GM18868 (cell line): ENCODE results near the gene IQCK.
"Not testable (repeated sequence)": the region's sequence is repeated elsewhere in the genome, so short reads cannot be mapped to it uniquely, and the experiment has no call there.

Experiments used
- ATAC-seq: cut with Tn5 transposase; IDR thresholded peaks from one replicate; pipeline ENCODE4 v1.9.1; 2021; ENCODE audit warnings: mild to moderate bottlenecking, moderate library complexity; ENCODE audit not compliant: unreplicated experiment

IQCK gene

DNA sequence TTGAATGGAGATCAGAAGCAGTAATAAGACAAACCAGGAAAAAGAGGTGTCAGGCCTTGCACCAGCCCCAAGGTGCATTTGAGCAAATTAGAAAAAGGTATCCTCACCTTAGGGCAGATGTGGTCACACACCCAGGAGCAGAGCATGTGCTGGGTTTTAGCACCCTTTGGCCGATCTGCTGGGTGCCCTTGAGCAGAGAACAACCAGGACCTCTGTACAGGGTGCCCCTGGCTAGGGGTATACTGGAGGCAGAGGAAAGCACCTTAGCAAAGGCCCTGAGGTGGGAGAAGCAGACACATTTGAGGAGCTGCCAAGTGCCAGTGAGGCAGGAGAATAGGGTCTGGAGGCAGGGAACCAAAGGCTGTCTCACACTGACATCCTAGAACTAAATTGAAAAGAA lies 67.0 kb downstream of the IQCK start:
- ATAC-seq: no peak

DNA sequence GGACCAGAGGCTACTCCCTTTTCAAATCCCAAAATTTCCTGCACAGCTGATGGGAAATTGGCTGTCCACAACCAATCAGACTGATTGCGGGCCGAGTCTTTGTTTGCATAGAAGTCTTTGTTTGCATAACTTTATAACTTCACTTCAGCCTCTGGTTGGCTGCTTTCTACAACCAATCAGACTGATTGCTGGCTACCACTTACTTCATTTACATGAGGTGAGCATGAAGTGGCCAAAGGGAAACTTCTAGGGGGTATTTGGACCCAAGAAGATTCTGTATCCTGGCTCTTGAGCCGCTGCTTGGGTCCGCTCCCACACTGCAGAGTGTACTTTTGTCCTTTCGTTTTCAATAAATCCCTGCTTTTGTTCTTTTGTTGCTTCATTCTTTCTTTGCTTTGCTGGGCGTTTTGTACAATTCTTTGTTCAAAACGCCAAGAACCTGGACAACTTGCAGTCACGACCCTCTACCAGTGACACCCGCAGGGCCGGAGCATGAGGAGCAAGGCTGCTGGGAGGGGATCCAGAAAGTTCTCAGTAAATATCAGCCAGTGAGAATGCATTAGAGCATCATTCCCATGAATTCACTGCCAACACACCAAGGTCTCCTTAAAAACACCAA lies 67.5 kb downstream of the IQCK start:
- ATAC-seq: no peak

DNA sequence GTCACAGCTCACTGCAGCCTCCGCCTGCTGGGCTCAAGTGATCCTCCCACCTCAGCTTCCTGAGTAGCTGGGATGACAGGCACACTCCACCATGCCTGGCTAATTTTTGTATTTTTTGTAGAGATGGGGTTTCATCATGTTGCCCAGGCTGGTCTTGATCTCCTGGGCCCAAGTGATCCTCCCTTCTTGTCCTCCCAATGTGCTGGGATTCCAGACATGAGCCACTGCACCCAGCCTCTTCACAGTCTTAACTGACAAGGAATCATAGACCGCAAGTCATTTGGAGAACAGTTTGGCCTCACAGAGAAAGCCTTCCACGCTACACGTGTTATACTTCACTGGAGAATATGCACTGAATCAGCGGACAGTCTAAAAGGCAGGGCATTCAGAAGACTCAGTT lies 83.3 kb downstream of the IQCK start:
- not testable (repeated sequence) for ATAC-seq

DNA sequence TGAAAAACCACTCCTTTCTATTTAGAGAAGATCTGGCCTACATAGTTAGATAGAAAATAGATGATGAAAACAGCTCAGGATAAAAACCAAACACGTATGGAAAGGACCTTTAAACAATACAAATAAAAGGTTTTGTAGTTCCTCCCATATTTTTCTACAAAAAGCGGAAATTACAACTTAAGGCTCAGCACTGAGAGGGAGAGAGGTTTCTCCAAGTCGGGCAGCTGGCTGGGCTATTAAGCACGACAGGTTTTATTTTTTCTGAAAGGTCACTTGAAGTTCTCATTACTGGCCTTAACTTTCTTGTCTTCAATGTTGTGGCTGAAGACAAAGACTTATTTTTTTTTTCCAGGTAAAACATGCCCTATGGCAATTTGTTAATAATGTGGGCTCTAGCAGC lies 83.8 kb downstream of the IQCK start:
- ATAC-seq: not testable (repeated sequence)

DNA sequence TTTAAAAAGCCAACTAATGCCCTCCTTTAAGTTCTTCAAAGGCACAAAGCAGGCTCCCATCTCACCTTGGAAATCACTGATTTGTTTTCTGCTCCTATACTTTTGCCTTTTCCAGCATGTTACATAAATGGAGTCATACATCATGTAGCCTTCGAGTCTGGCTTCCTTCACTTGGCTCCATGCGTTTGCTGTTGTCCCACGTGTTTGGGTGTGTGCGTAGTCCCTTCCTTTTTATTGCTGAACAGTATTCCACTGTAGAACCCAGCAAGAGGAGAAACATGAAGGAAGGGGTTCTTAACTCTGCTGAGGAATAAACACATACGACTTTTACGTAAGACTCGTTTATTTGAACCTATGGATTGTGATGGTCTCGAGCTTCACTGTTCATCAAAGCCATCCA lies 84.5 kb downstream of the IQCK start:
- no peak for ATAC-seq

DNA sequence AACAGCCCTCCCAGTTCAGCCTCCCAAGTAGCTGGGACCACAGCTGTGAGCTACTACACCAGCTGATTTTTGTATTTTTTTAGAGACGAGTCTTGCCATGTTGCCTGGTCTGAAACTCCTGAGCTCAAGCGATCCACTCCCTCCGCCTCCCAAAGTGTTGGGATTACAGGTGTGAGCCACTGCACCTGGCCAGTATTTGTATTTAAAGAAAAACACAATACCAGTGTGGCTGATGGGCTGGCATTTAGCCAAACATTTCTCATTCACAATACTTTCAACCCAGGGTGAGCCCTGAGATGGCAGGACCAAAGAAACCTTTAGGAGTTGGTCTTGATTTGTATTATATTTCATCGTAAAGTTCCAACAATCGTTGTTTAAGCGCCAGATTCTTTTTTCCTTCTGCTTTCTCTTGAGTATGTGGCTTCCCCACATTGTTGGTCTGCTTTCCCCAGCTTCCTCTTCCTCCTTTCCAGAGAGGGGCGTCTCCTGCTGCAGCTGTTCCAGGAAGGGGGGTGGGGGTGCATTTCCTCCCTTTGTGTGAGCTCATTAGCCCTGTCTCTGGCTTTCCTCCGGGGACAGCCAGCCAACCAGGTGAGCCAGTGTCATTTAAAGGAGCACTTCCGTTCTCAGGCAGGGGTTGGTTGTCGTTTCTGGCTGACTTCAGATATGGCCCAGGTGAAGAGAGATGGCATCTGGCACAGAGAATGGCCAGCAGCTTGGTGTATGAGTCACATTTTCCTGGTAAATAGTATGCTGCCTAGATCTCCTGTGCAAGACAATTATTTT lies 86.7 kb downstream of the IQCK start:
- ATAC-seq: no peak

DNA sequence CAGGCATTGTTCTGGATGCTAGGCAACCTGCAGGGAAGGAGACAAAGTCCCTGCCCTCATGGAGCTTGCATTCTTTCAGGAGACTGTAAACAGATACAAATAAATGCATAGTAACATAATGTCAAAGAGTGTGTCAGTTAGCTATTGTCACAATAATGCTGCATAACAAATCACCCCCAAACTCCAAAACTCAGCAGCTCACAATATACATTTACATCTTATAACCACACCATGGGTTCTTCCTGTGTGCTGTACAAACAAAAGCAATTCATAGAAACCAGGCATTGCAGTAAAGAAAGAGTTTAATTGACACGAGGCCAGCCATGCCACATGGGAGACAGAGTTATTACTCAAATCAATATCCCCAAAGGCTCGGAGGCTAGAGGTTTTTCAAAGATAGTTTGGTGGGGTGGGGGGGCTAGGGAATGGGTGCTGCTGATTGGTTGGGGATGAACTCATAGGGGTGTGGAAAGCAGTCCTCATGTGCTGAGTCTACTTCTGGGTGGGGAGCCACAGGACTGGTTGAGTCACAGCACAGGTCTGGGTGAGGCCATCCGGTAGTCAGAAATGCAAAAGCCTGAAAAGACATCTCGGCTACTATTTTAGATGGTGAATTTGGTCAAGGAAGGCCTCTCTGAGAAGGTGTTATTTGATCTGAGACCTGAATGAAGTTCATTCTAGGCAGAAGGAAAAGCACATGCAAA lies 87.5 kb downstream of the IQCK start:
- no peak for ATAC-seq

DNA sequence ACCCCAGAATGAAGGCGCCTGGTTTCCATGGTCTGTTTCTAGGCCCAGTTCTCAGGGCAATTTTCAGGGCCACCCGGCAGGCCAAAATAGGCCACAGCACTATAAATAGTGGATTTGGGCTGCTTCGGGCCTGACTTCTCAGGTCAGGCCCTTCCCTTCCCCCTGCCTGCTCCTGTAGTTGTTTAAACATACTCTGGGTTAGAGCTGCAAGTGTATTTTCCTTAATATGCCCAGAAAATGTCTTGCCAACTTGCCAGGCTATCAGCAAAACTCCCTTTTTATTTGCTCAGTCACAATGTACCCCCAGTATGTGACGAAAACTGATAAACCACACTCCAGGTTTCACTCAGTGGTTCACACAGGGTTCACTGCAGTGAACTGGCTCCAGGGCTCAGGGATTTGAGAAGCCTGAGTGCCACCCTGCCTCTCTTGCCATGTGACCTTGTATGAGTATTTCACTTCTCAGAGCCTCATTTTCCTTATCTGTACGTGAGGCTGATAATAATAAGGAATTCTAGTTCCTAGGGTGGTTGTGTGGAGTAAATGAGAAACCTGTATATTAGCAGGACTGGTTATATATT lies 90.1 kb downstream of the IQCK start:
- peak; percentile 79 for ATAC-seq

DNA sequence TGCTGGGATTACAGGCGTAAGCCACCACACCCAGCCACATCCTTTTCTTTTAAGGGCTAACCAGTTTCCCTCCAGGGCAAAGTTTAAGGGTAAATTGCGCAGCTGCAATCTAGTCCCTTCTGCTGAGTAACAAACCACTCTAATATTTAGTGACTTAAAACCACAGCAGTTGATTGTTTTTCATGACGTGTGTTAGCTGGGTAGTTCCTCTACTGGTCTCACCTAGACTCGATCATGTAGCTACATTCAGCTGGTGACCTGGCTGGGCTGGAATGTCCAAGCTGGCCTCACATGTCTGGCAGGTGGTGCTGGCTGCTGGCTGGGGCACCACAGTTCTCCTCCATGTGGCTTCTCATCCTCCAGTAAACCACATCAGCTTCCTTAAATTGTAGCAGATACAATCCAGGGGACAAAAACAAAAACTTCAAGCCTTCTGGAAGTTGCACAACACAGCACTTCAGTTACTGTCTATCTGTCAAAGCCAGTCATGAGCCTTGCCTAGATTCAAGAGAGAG lies 91.1 kb downstream of the IQCK start:
- ATAC-seq: no peak

DNA sequence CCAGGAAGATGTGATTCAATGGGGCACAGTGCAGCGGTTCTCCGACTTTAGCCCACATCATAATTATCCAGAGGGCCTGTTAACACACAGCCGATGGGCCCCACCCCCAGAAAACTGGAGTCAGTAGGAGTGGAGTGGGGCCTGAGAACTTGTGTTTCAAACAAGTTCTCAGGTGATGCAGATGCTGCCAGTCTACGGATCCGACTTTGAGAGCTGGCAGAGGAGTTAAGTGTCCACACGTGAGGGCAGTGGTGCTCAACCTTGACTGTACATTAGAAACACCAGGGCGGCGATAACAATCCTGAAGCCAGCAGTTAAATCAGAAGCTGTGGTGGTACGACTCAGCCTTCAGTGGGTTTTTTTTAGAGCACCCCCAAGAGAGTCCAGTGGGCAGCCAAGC lies 91.6 kb downstream of the IQCK start:
- ATAC-seq: no peak

DNA sequence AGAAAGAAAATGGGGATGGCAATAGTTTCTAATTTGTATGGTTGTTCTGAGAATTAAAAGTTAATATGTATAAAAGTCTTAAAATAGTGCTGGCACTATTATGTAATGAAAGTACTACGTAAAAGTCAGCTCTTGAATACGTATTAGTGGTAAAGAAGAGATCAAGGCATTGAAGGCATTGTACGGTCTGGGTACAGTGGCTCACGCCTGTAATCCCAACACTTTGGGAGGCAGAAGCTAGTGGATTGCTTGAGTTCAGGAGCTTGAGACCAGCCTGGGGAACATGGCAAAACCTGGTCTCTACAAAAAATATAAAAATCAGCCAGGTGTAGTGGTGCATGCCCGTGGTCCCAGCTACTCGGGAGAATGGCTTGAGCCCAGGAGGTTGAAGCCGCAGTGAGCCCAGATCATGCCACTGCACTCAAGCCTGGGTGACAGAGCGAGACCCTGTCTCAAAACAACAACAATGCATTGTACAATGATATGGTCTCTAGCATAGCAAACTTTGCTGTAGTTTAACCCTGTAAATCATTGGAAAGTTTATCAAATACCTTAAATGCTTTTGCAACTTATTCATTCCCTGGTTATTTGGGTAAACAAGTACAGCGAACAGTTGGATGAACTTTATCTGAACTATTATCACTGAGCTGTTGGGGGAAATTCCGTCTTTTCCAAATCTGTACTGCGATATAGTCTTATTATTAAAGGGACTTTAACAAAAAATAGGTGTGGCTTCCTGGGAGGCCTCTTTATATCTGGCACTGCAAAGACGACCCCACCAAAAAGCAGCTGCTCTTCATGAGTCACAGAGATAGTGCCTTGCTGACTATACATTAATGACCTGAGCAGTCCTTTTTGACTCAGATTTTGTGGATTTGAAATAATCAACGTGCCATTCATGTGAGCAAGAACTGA lies 93.0 kb downstream of the IQCK start:
- no peak for ATAC-seq

DNA sequence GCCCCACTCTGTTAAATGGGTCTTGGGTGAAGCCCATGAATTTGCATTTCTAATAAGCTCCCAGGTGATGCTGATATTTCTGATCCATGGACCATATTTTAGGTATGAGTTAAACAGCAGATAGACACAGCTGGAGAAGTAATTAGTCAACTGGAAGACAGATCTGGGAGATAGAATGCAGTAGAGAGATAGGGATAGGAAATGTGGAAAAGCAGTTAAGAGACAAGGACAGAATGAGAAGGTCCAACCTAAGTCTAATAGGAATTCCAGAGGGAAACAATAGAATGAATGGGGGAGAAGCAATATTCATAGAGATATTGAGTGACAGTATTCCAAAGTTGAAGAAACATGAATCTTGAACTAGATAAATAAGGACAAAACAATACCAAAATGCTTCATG lies 94.9 kb downstream of the IQCK start:
- ATAC-seq: no peak

DNA sequence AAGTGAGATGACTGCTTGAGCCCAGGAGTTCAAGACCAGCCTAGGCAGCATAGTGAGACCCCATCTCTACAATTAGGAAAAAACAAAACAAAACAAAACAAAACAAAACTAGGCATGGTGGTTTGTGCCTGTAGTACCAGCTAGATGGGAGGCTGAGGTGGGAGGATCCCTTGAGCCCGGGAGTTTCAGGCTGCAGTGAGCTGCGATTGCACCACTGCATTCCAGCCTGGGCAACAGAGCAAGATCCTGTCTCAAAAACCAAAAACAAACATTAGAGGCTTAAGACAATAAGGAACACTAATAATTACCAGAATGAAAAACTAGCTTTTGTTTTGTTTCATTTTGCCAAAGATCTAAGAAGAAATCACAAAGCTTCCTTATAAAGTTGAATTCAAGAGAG lies 97.3 kb downstream of the IQCK start:
- ATAC-seq: no peak

DNA sequence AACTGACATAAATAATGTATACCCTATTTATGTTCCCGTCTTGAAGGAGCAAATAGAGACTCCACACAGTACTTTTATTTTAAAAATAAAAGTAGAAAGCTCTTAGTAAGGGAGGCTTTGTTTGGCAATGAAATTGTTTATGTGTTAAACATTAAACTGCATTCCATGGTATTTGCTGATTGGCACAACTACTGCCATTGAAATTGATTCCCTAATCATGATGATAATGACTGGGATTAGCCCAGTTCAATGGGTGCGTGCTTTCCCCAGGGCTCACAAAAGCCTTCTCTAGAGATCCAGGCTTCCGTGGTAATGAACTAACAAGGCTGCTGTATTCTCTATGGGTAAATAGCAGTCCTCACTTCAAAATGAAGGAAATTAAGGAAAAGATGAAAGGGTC lies 99.1 kb downstream of the IQCK start:
- ATAC-seq: no peak

DNA sequence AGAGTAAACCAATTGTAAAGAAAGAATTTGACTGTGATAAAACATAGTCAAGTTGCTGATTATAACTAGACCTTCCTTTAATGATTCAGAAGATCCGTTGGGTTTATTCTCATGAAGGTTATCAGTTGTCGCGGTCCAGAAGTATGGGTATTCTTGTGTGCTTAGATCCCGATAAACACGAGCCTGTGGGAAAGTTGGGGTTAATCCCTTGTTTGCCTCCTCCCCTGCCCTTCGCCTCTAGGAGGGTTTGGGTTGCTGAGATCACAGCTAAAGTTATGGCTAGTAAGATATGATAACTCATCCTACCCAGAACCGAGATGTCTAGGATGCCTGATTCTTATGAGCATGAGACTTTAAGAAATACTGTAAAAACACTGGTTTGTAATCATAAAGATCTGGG lies 99.8 kb downstream of the IQCK start:
- no peak for ATAC-seq

DNA sequence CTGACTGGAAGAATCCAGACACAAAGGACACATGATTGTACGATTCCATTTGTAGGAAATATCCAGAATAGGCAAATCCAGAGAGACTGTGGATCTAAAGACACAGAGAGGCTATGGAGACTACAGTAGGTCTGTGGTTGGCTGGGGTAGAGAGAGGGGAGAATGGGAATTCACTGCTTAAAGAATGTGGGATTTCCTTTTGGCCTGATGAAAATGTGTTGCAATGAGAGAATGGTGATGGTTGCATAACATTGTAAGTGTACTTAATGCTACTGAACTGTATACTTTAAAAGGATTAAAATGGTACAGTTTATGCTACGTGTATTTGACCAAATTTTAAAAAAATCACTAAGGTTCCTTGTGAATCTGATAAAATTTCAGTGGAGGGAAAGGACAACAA lies 104.5 kb downstream of the IQCK start:
- no peak for ATAC-seq

DNA sequence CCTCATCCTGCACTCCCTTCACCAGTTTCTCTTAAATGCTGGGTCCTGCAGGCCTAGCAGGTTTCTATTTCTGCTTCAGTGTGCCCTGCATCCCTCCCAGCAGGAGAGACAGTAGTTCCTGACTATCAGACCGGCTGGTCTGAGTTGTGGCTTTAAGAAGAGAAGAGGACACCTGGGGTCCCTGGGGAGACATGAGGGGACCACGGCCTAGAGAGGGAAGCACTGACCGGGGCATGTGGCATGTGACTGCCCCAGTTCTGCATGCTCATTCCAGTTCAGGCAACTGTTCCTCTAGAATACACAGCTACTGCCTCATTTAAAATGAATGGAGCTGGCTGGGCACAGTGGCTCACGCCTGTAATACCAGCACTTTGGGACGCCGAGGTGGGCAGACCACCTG lies 105.3 kb downstream of the IQCK start:
- no peak for ATAC-seq

DNA sequence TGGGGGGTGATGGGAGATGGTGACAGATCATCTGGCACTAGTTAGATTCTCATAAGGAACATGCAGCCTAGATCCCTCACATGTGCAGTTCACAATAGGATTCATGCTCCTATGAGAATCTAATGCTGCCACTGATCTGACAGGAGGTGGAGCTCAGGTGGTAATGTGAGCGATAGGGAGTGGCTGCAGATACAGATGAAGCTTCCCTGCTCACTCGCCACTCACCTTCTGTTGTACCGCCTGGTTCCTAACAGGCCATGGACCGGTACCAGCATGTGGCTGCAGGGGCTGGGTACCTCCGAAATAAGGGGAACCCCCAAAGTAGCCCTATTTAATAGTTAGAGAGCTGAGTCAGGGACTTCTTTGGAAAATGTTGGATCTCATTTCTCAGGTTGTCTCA lies 106.1 kb downstream of the IQCK start:
- no peak for ATAC-seq

DNA sequence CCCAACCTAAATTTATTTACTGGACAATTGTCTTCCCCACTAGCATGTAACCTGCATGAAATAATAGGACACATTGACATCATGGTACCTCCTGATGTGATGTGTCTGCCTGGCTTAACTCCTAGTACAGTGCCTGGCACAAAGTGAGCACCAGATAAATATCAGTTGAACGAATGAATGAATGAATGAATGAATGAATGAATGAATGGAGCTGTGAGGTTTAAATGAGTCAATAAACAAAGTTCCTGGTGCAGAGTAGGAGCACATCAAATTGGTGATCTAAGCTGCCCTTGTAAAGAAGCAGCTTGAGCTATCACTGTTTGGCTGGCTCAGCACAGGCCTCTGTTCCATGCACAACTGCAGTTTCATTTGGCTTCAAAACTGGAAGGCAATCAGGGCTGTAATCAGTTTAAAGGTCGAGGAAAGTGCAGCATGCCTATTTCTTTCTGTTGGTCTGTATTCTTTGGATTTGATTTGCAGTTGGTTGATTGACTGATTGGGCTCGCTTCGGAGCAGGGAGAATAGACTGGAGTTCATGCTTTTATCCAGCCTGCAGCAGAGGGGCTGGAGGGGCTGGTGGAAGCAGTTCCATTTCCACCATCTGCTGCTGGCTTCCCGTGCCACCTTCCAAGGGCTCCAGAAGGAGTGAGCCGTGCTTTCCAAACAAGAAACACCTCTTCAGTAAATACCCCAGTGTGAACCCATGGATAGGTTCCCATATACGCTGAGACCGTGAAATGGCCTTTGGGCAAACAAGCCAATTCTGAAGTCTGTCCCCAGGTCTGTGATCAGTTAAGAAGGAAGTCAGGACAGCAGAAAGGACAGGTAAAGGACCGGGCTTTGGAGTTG lies 112.0 kb downstream of the IQCK start:
- ATAC-seq: no peak
